Adrenal gland (tissue), 5 donors: ENCODE results near the gene NRXN2.

Experiments
- CTCF ChIP-seq, 6 experiments: fragments of 450-650 bp in 4 of 6; fragments of 200-600 bp in 2 of 6; sonication (generic) in 1 of 6; IDR thresholded peaks; 1 replicate in 5 of 6; 2 replicates in 1 of 6; pipeline versions ENCODE4 v1.5.1 to v1.8.0; 2016 to 2021; ENCODE audit warnings: antibody characterized with exemption in 6 of 6, mild to moderate bottlenecking in 2 of 6, moderate library complexity in 1 of 6
- POLR2A ChIP-seq, 2 donors: fragments of 450-650 bp; IDR thresholded peaks; one replicate each; pipeline ENCODE4 v1.6.1; 2017; ENCODE audit warnings: antibody characterized with exemption in 2 of 2, mild to moderate bottlenecking in 2 of 2, moderate library complexity in 1 of 2
- donor health status: DM: no; HTN: no; CAD: no.

- TF ChIP-seq CTCF (IDR thresholded peaks at IDR 0.05) (no peak), POLR2A (IDR thresholded peaks at IDR 0.05) (no peak)
Measured at GRCh38 chr11:64563966-64564365, 159.0 kb downstream of the NRXN2 start.
